ENCODE data around the gene CNKSR2. TPM values are rescaled to one million over a fixed set of nuclear protein-coding genes. Genes with fewer than 3 reads are reported as not detected.
"Not testable (repeated sequence)": the region's sequence is repeated elsewhere in the genome, so short reads cannot be mapped to it uniquely, and the experiment has no call there.

The CNKSR2 gene
- total RNA-seq, 1 donor from 2014 or later: 3.4 TPM

GRCh38 chrX:21509912-21510311 is 135.7 kb downstream of the CNKSR2 start:
- H3K4me3 ChIP-seq (ENCODE audit: low read depth, low read length): no peak overlapping the region
- DNase-seq (ENCODE audit: low read depth): no peak
- TF ChIP-seq, protein P1, sequence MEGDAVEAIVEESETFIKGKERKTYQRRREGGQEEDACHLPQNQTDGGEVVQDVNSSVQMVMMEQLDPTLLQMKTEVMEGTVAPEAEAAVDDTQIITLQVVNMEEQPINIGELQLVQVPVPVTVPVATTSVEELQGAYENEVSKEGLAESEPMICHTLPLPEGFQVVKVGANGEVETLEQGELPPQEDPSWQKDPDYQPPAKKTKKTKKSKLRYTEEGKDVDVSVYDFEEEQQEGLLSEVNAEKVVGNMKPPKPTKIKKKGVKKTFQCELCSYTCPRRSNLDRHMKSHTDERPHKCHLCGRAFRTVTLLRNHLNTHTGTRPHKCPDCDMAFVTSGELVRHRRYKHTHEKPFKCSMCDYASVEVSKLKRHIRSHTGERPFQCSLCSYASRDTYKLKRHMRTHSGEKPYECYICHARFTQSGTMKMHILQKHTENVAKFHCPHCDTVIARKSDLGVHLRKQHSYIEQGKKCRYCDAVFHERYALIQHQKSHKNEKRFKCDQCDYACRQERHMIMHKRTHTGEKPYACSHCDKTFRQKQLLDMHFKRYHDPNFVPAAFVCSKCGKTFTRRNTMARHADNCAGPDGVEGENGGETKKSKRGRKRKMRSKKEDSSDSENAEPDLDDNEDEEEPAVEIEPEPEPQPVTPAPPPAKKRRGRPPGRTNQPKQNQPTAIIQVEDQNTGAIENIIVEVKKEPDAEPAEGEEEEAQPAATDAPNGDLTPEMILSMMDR (conservative IDR thresholded peaks at IDR 0.05; ENCODE audit: low read depth, low read length): no peak

DNA sequence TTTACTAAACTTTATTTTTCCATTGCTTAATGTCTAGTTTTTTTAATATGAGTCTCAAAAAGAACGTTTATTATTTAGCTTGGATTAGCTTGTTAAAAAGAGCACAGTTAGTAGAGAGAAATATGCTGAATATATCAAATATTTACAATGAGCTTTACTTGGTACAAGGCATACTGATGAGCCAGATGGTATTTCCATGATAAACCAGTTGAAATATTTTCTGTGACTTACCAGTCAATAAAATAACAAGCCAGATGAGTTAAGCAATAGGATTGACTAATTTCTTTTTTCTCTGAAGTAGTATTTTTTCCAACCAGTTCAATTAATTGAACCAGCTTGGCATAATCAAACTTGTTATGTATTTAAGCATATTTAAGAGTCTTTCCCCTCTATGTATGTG is 149.8 kb downstream of the CNKSR2 start:
- TF ChIP-seq, protein P1 (conservative IDR thresholded peaks at IDR 0.05; ENCODE audit: low read depth, low read length): no peak
- DNase-seq (ENCODE audit: low read depth): no peak
- H3K4me3 ChIP-seq (ENCODE audit: low read depth, low read length): no peak overlapping the region

DNA sequence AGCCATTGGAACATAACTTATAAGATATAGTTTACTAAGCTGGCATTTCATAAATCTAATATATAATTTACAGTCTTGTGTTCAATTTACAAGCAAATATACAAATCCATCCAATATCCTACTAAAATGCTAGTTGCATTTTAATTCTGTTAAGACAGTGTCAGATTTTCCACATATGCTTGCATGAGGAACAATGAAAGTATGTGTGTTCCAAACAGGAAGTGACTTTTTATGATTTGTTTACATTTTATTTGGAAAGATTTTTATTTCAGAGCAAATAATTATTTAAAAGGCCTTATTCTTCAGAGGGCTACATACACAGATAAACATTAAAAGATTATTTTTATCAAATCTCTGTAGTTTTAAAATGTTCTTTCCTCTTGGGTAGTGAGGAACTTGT is 153.9 kb downstream of the CNKSR2 start:
- DNase-seq (ENCODE audit: low read depth): no peak
- TF ChIP-seq, protein P1 (conservative IDR thresholded peaks at IDR 0.05; ENCODE audit: low read depth, low read length): no peak

DNA sequence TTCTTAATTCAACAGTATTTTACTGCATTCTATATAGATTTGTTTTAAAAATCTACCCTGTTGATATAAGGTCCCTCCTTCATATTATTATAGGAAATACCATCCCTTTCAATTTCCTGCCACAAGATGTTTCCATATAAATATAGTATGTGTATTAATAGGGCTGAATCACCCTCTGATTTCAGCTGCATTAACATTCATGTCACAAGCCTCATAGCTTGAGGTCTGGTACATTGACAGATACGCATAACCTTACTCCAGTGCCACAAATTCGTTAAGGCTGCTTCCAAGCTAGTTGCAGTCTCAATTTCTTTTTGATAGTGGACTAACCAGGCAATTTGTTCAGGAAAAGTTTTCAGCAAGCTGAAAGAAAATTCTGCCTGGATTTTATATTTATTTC is 155.6 kb downstream of the CNKSR2 start:
- no peak for DNase-seq (ENCODE audit: low read depth)
- no peak overlapping the region for H3K4me3 ChIP-seq (ENCODE audit: low read depth, low read length)
- TF ChIP-seq, protein P1 (conservative IDR thresholded peaks at IDR 0.05; ENCODE audit: low read depth, low read length): no peak

More for the DNA sequence above, 153.9 kb downstream of the CNKSR2 start:
- H3K4me3 ChIP-seq (ENCODE audit: low read depth, low read length): no peak overlapping the region

DNA sequence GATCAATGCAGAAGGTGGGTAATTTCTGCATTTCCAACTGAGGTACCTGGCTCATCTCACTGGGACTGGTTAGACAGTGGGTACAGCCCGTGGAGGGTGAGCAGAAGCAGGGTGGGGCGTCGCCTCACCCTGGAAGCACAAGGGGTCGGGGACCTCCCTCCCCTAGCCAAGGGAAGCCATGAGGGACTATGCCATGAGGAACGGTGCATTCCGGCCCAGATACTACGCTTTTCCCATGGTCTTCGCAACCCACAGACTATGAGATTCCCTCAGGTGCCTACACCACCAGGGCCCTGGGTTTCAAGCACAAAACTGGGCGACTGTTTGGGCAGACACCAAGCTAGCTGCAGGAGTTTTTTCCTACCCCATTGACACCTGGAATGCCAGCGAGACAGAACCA is 170.4 kb downstream of the CNKSR2 start:
- not testable (repeated sequence) for DNase-seq (ENCODE audit: low read depth); H3K4me3 ChIP-seq (ENCODE audit: low read depth, low read length)

- H3K4me3 ChIP-seq (ENCODE audit: low read depth, low read length): no peak overlapping the region
- no peak for DNase-seq (ENCODE audit: low read depth)
- TF ChIP-seq, protein P1 (conservative IDR thresholded peaks at IDR 0.05; ENCODE audit: low read depth, low read length): no peak
Measured at GRCh38 chrX:21559417-21559816, 185.2 kb downstream of the CNKSR2 start.

GRCh38 chrX:21565025-21565424 is 190.8 kb downstream of the CNKSR2 start:
- no peak overlapping the region for H3K4me3 ChIP-seq (ENCODE audit: low read depth, low read length)
- no peak for DNase-seq (ENCODE audit: low read depth)
- TF ChIP-seq, protein P1 (conservative IDR thresholded peaks at IDR 0.05; ENCODE audit: low read depth, low read length): no peak

DNA sequence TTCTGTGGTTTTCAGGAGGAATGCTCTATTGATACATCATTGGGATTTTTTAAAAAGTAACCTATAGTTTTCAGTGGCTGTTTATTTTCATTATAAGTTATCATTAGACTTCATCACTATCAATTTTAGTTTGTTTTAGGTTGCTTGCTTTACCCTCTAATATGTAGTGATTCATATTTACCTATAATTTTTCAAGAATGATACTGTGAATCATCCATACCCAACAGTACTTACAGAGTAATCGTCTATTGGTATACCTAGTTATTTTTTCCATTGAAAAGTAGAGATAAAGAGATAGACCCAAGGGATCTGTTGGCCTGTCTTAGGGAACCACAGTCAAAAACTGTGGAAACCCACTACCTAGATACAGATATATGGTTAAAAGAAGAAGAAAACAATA is 200.6 kb downstream of the CNKSR2 start:
- H3K4me3 ChIP-seq (ENCODE audit: low read depth, low read length): no peak overlapping the region
- DNase-seq (ENCODE audit: low read depth): no peak
- TF ChIP-seq, protein P1 (conservative IDR thresholded peaks at IDR 0.05; ENCODE audit: low read depth, low read length): no peak
